ENCODE results near the gene BICC1. TPM values are rescaled to one million over a fixed set of nuclear protein-coding genes. Genes with fewer than 3 reads are reported as not detected.

The BICC1 gene
- total and polyA plus RNA-seq, 2 donors (not counting 1 experiment from before 2014, with no cell fraction given) = 22.6 to 64.7 TPM

DNA sequence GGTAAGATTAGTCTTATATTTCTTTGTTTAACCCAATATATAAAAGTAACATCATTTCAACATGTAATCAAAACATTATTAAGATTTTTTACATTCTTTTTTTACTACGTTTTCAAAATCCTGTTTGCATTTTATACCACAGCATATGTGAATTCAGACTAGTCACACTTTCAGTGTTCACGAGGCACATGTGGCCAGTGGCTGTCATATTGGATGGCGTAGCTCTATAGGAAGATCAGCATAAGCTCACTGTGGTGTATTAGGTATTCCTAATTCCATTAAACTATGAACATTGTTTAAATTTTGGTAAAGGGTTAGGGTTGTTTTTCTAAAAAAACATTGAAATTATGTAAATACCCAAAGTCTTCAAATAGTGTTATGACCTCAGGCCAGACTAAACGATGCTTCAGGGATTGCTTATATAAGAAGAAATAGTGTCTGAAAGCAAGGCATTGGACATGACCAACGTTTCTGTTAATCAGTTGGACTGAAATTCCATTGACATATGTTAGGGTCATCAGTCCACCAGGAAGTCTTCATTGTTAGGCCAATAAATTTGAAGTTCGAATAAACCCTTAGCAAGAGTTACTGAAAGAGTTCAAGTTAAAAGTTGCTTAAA lies 97.0 kb downstream of the BICC1 start:
- Histone ChIP-seq H3K4me1 (ENCODE audit: control insufficient read depth, extremely low read depth, insufficient read depth, low read length) (peaks cover 12% of the 10 kb centered on the region), H3K27ac (ENCODE audit: insufficient read depth, low read length) (no peak overlapping the region), H2AFZ (ENCODE audit: low read length) (no peak overlapping the region), H3K9me3 (ENCODE audit: control insufficient read depth, insufficient read depth, low read depth, low read length) (no peaks in the 10 kb centered on the region), H3K9ac (ENCODE audit: insufficient read depth, low read length) (no peak overlapping the region), H3K27me3 (ENCODE audit: control insufficient read depth, insufficient read depth, low read length) (no peaks in the 10 kb centered on the region), H3K79me2 (ENCODE audit: control insufficient read depth, insufficient read depth, low read length) (no peaks in the 10 kb centered on the region), H3K4me3 (replicated peaks in 1 of 4; ENCODE audit: control extremely low read depth in 1 of 4, insufficient read depth in 1 of 4, low read depth in 3 of 4, low read length in 4 of 4) (no peak overlapping the region), H3K36me3 (ENCODE audit: control insufficient read depth, insufficient read depth, low read length) (no peaks in the 10 kb centered on the region), H4K20me1 (ENCODE audit: control insufficient read depth, extremely low read depth, insufficient read depth, low read length) (no peaks in the 10 kb centered on the region), H3K4me2 (ENCODE audit: extremely low read depth, insufficient read depth, low read length) (peak overlapping the region; percentile 36)
- TF ChIP-seq CTCF (conservative IDR thresholded peaks at IDR 0.05 in 1 of 2, IDR thresholded peaks at IDR 0.05 in 1 of 2; ENCODE audit: low read depth in 1 of 2, low read length in 2 of 2) (no peak), EZH2 (IDR thresholded peaks at IDR 0.05; ENCODE audit: low read length, missing control alignments) (no peak)
- DNase-seq (ENCODE audit: low read depth in 2 of 2) = no peak

GRCh38 chr10:58615237-58615935 lies 102.7 kb downstream of the BICC1 start:
- H3K27me3 ChIP-seq (ENCODE audit: control insufficient read depth, insufficient read depth, low read length) = no peaks in the 10 kb centered on the region
- DNase-seq (ENCODE audit: low read depth in 2 of 2) = no peak
- H3K36me3 ChIP-seq (ENCODE audit: control insufficient read depth, insufficient read depth, low read length) = no peaks in the 10 kb centered on the region
- H3K27ac ChIP-seq (ENCODE audit: insufficient read depth, low read length) = no peak overlapping the region
- no peak for TF ChIP-seq CTCF (conservative IDR thresholded peaks at IDR 0.05 in 1 of 2, IDR thresholded peaks at IDR 0.05 in 1 of 2; ENCODE audit: low read depth in 1 of 2, low read length in 2 of 2)
- no peak for TF ChIP-seq EZH2 (IDR thresholded peaks at IDR 0.05; ENCODE audit: low read length, missing control alignments)
- no peaks in the 10 kb centered on the region for H3K9me3 ChIP-seq (ENCODE audit: control insufficient read depth, insufficient read depth, low read depth, low read length)
- no peaks in the 10 kb centered on the region for H3K4me1 ChIP-seq (ENCODE audit: control insufficient read depth, extremely low read depth, insufficient read depth, low read length)
- H3K4me3 ChIP-seq (replicated peaks in 1 of 4; ENCODE audit: control extremely low read depth in 1 of 4, insufficient read depth in 1 of 4, low read depth in 3 of 4, low read length in 4 of 4) = no peak overlapping the region
- no peak overlapping the region for H3K4me2 ChIP-seq (ENCODE audit: extremely low read depth, insufficient read depth, low read length)
- H3K79me2 ChIP-seq (ENCODE audit: control insufficient read depth, insufficient read depth, low read length) = no peaks in the 10 kb centered on the region
- no peak overlapping the region for H3K9ac ChIP-seq (ENCODE audit: insufficient read depth, low read length)
- H4K20me1 ChIP-seq (ENCODE audit: control insufficient read depth, extremely low read depth, insufficient read depth, low read length) = no peaks in the 10 kb centered on the region
- H2AFZ ChIP-seq (ENCODE audit: low read length) = no peak overlapping the region

- H3K36me3 ChIP-seq (ENCODE audit: control insufficient read depth, insufficient read depth, low read length) = no peaks in the 10 kb centered on the region
- peaks cover 2% of the 10 kb centered on the region for H3K4me1 ChIP-seq (ENCODE audit: control insufficient read depth, extremely low read depth, insufficient read depth, low read length)
- H2AFZ ChIP-seq (ENCODE audit: low read length) = no peak overlapping the region
- H3K4me3 ChIP-seq (replicated peaks in 1 of 4; ENCODE audit: control extremely low read depth in 1 of 4, insufficient read depth in 1 of 4, low read depth in 3 of 4, low read length in 4 of 4) = no peak overlapping the region
- H3K79me2 ChIP-seq (ENCODE audit: control insufficient read depth, insufficient read depth, low read length) = no peaks in the 10 kb centered on the region
- no peaks in the 10 kb centered on the region for H4K20me1 ChIP-seq (ENCODE audit: control insufficient read depth, extremely low read depth, insufficient read depth, low read length)
- no peak overlapping the region for H3K9ac ChIP-seq (ENCODE audit: insufficient read depth, low read length)
- no peaks in the 10 kb centered on the region for H3K9me3 ChIP-seq (ENCODE audit: control insufficient read depth, insufficient read depth, low read depth, low read length)
- TF ChIP-seq CTCF (conservative IDR thresholded peaks at IDR 0.05 in 1 of 2, IDR thresholded peaks at IDR 0.05 in 1 of 2; ENCODE audit: low read depth in 1 of 2, low read length in 2 of 2) (no peak), EZH2 (IDR thresholded peaks at IDR 0.05; ENCODE audit: low read length, missing control alignments) (no peak)
- H3K27ac ChIP-seq (ENCODE audit: insufficient read depth, low read length) = no peak overlapping the region
- H3K27me3 ChIP-seq (ENCODE audit: control insufficient read depth, insufficient read depth, low read length) = no peaks in the 10 kb centered on the region
- no peak for DNase-seq (ENCODE audit: low read depth in 2 of 2)
- no peak overlapping the region for H3K4me2 ChIP-seq (ENCODE audit: extremely low read depth, insufficient read depth, low read length)
Observed at GRCh38 chr10:58618158-58618676, 105.5 kb downstream of the BICC1 start.
